Peyer's patch (tissue), 4 donors: Measurements from ENCODE around the gene TANC2. TPM values are rescaled to one million over a fixed set of nuclear protein-coding genes. Genes with fewer than 3 reads are reported as not detected.

Experiments used
- DNase-seq, 3 donors: peaks; one replicate each; pipeline ENCODE4 v3.0.0-alpha.2; 2017 to 2019
- H3K27ac ChIP-seq, 4 donors: fragments of 200-600 bp; sonication (generic); one replicate each; pipeline ENCODE4 v1.5.1; 2016 to 2019
- H3K27me3 ChIP-seq, 2 donors: fragments of 200-600 bp; sonication (generic); one replicate each; pipeline ENCODE4 v1.5.1; 2019
- H3K36me3 ChIP-seq, 3 donors: fragments of 200-600 bp; sonication (generic); one replicate each; pipeline ENCODE4 v1.5.1; 2016 to 2019
- H3K4me1 ChIP-seq, 4 donors: fragments of 200-600 bp; sonication (generic); one replicate each; pipeline ENCODE4 v1.5.1; 2016 to 2019
- H3K4me3 ChIP-seq, 4 donors: fragments of 200-600 bp; sonication (generic); 1 replicate in 3 of 4; 2 replicates in 1 of 4; pipeline ENCODE4 v1.5.1; 2016 to 2019; ENCODE audit warnings: mild to moderate bottlenecking in 1 of 4
- H3K9me3 ChIP-seq, 4 donors: fragments of 200-600 bp; sonication (generic); one replicate each; pipeline ENCODE4 v1.5.1; 2016 to 2019; ENCODE audit warnings: mild to moderate bottlenecking in 1 of 4
- CTCF ChIP-seq, 6 experiments: fragments of 450-650 bp in 4 of 6; fragments of 200-600 bp in 2 of 6; sonication (generic) in 1 of 6; IDR thresholded peaks; one replicate each; pipeline ENCODE4 v1.5.1; 2017 to 2019; ENCODE audit warnings: antibody characterized with exemption in 6 of 6, mild to moderate bottlenecking in 3 of 6, moderate library complexity in 1 of 6
- POLR2A ChIP-seq, 2 donors: fragments of 450-650 bp; IDR thresholded peaks; one replicate each; pipeline ENCODE4 v1.5.1; 2017; ENCODE audit warnings: antibody characterized with exemption in 2 of 2, mild to moderate bottlenecking in 2 of 2, moderate library complexity in 2 of 2
- total RNA-seq, 4 donors: library from RNA; depleted of rRNA; stranded (reverse); fragments of >200 nt; gene quantifications; one replicate each; pipeline ENCODE4 v1.1.0, GENCODE V29; 2016

TANC2 gene
- total RNA-seq, 4 donors from 2014 or later: 3.2 to 21.5 (median 7.8) TPM

- no peaks in the 10 kb centered on the region for H3K9me3 ChIP-seq
- H3K4me3 ChIP-seq: no peak overlapping the region
- H3K36me3 ChIP-seq: no peaks in the 10 kb centered on the region
- no peak for TF ChIP-seq CTCF (IDR thresholded peaks at IDR 0.05)
- no peak for TF ChIP-seq POLR2A (IDR thresholded peaks at IDR 0.05)
- no peaks in the 10 kb centered on the region for H3K27me3 ChIP-seq
- DNase-seq: no peak
- no peaks in the 10 kb centered on the region for H3K4me1 ChIP-seq
- no peak overlapping the region for H3K27ac ChIP-seq
These were observed 17.7 kb upstream of the TANC2 start for GRCh38 chr17:62948370-62948769.

- TF ChIP-seq CTCF (IDR thresholded peaks at IDR 0.05) (no peak), POLR2A (IDR thresholded peaks at IDR 0.05) (no peak)
- Histone ChIP-seq H3K9me3 (no peaks in the 10 kb centered on the region), H3K27me3 (no peaks in the 10 kb centered on the region), H3K27ac (no peak overlapping the region), H3K4me1 (no peaks in the 10 kb centered on the region), H3K36me3 (no peaks in the 10 kb centered on the region), H3K4me3 (no peak overlapping the region)
- DNase-seq: no peak
These were observed 17.0 kb upstream of the TANC2 start for GRCh38 chr17:62949036-62949435.

- no peaks in the 10 kb centered on the region for H3K36me3 ChIP-seq
- DNase-seq: peak in 1 of 3 donors; percentile 70
- H3K4me3 ChIP-seq: no peak overlapping the region
- H3K27me3 ChIP-seq: no peaks in the 10 kb centered on the region
- TF ChIP-seq POLR2A (IDR thresholded peaks at IDR 0.05) (no peak), CTCF (IDR thresholded peaks at IDR 0.05) (no peak)
- no peak overlapping the region for H3K27ac ChIP-seq
- H3K4me1 ChIP-seq: no peaks in the 10 kb centered on the region
- H3K9me3 ChIP-seq: no peaks in the 10 kb centered on the region
These were observed 16.0 kb upstream of the TANC2 start for GRCh38 chr17:62950067-62950466.

- no peaks in the 10 kb centered on the region for H3K36me3 ChIP-seq
- TF ChIP-seq CTCF (IDR thresholded peaks at IDR 0.05) (no peak), POLR2A (IDR thresholded peaks at IDR 0.05) (no peak)
- no peak overlapping the region for H3K27ac ChIP-seq
- DNase-seq: no peak
- H3K9me3 ChIP-seq: no peaks in the 10 kb centered on the region
- H3K4me1 ChIP-seq: no peaks in the 10 kb centered on the region
- H3K27me3 ChIP-seq: no peaks in the 10 kb centered on the region
- H3K4me3 ChIP-seq: no peak overlapping the region
These were observed 10.1 kb upstream of the TANC2 start for GRCh38 chr17:62955841-62956352.

- Histone ChIP-seq H3K27ac (no peak overlapping the region), H3K4me1 (peaks cover 0 to 14% (median 4%) of the 10 kb centered on the region in 4 donors), H3K27me3 (no peaks in the 10 kb centered on the region), H3K9me3 (no peaks in the 10 kb centered on the region), H3K36me3 (no peaks in the 10 kb centered on the region), H3K4me3 (no peak overlapping the region)
- TF ChIP-seq POLR2A (IDR thresholded peaks at IDR 0.05) (no peak), CTCF (IDR thresholded peaks at IDR 0.05) (no peak)
- DNase-seq: no peak
These were observed 2.7 kb upstream of the TANC2 start for GRCh38 chr17:62963296-62963695.

- Histone ChIP-seq H3K4me1 (peaks cover 0 to 18% (median 4%) of the 10 kb centered on the region in 4 donors), H3K36me3 (no peaks in the 10 kb centered on the region), H3K27me3 (no peaks in the 10 kb centered on the region), H3K9me3 (no peaks in the 10 kb centered on the region), H3K27ac (no peak overlapping the region), H3K4me3 (no peak overlapping the region)
- no peak for DNase-seq
- TF ChIP-seq CTCF (IDR thresholded peaks at IDR 0.05): no peak
- no peak for TF ChIP-seq POLR2A (IDR thresholded peaks at IDR 0.05)
These were observed 1.5 kb upstream of the TANC2 start for GRCh38 chr17:62964506-62964905.
